ENCODE measurements around the gene ALX4. TPM values are rescaled to one million over a fixed set of nuclear protein-coding genes. Genes with fewer than 3 reads are reported as not detected.

ALX4 gene
- total and polyA plus RNA-seq, 2 donors: 0.05 to 0.14 TPM

GRCh38 chr11:44306918-44307244 lies 3.1 kb downstream of the ALX4 start:
- no peak overlapping the region for H3K27ac ChIP-seq (ENCODE audit: low read depth in 1 of 2, low read length in 1 of 2)
- no peak for DNase-seq (ENCODE audit: low read depth in 6 of 9, low spot score in 9 of 9)
- peaks cover 0 to 5% of the 10 kb centered on the region in 2 donors for H3K9me3 ChIP-seq (ENCODE audit: control insufficient read depth in 2 of 2, insufficient read depth in 1 of 2, low read length in 1 of 2)
- WGBS: 56% methylated on average over 7 of the region's 7 CpGs
- H3K4me3 ChIP-seq (ENCODE audit: low read length in 2 of 2): no peak overlapping the region
- peaks cover 81 to 100% of the 10 kb centered on the region in 2 donors for H3K27me3 ChIP-seq (ENCODE audit: control insufficient read depth in 2 of 2, insufficient read depth in 1 of 2, low read length in 1 of 2)
- H3K4me1 ChIP-seq (ENCODE audit: control insufficient read depth in 2 of 2, insufficient read depth in 2 of 2, low read length in 2 of 2): peaks cover 8 to 12% of the 10 kb centered on the region in 2 donors
- H3K36me3 ChIP-seq (ENCODE audit: control insufficient read depth in 2 of 2, insufficient read depth in 2 of 2, low read length in 1 of 2): no peaks in the 10 kb centered on the region

GRCh38 chr11:44306052-44306917 lies 3.7 kb downstream of the ALX4 start:
- H3K4me3 ChIP-seq (ENCODE audit: low read length in 2 of 2): peak overlapping the region; percentile 10 to 35
- no peaks in the 10 kb centered on the region for H3K36me3 ChIP-seq (ENCODE audit: control insufficient read depth in 2 of 2, insufficient read depth in 2 of 2, low read length in 1 of 2)
- DNase-seq (ENCODE audit: low read depth in 6 of 9, low spot score in 9 of 9): no peak
- peaks cover 80 to 100% of the 10 kb centered on the region in 2 donors for H3K27me3 ChIP-seq (ENCODE audit: control insufficient read depth in 2 of 2, insufficient read depth in 1 of 2, low read length in 1 of 2)
- H3K4me1 ChIP-seq (ENCODE audit: control insufficient read depth in 2 of 2, insufficient read depth in 2 of 2, low read length in 2 of 2): peaks cover 8 to 12% of the 10 kb centered on the region in 2 donors
- H3K9me3 ChIP-seq (ENCODE audit: control insufficient read depth in 2 of 2, insufficient read depth in 1 of 2, low read length in 1 of 2): peaks cover 0 to 5% of the 10 kb centered on the region in 2 donors
- 18% methylated on average over 38 of the region's 38 CpGs for WGBS
- no peak overlapping the region for H3K27ac ChIP-seq (ENCODE audit: low read depth in 1 of 2, low read length in 1 of 2)

GRCh38 chr11:44305470-44306051 lies 4.4 kb downstream of the ALX4 start:
- Histone ChIP-seq H3K36me3 (ENCODE audit: control insufficient read depth in 2 of 2, insufficient read depth in 2 of 2, low read length in 1 of 2) (no peaks in the 10 kb centered on the region), H3K9me3 (ENCODE audit: control insufficient read depth in 2 of 2, insufficient read depth in 1 of 2, low read length in 1 of 2) (peaks cover 0 to 5% of the 10 kb centered on the region in 2 donors), H3K4me3 (ENCODE audit: low read length in 2 of 2) (peak overlapping the region; percentile 10 to 35), H3K27me3 (ENCODE audit: control insufficient read depth in 2 of 2, insufficient read depth in 1 of 2, low read length in 1 of 2) (peaks cover 75 to 97% of the 10 kb centered on the region in 2 donors), H3K4me1 (ENCODE audit: control insufficient read depth in 2 of 2, insufficient read depth in 2 of 2, low read length in 2 of 2) (peaks cover 8 to 12% of the 10 kb centered on the region in 2 donors), H3K27ac (ENCODE audit: low read depth in 1 of 2, low read length in 1 of 2) (no peak overlapping the region)
- peak in 3 of 9 donors; percentile 13 to 37 (median 14) for DNase-seq (ENCODE audit: low read depth in 6 of 9, low spot score in 9 of 9)
- 1% methylated on average over 41 of the region's 41 CpGs for WGBS

- no peak for DNase-seq (ENCODE audit: low read depth in 6 of 9, low spot score in 9 of 9)
- Histone ChIP-seq H3K4me3 (ENCODE audit: low read length in 2 of 2) (peak overlapping the region in 1 of 2 donors; percentile 35), H3K36me3 (ENCODE audit: control insufficient read depth in 2 of 2, insufficient read depth in 2 of 2, low read length in 1 of 2) (no peaks in the 10 kb centered on the region), H3K4me1 (ENCODE audit: control insufficient read depth in 2 of 2, insufficient read depth in 2 of 2, low read length in 2 of 2) (peaks cover 8 to 12% of the 10 kb centered on the region in 2 donors), H3K27me3 (ENCODE audit: control insufficient read depth in 2 of 2, insufficient read depth in 1 of 2, low read length in 1 of 2) (peaks cover 70 to 97% of the 10 kb centered on the region in 2 donors), H3K9me3 (ENCODE audit: control insufficient read depth in 2 of 2, insufficient read depth in 1 of 2, low read length in 1 of 2) (peaks cover 0 to 5% of the 10 kb centered on the region in 2 donors), H3K27ac (ENCODE audit: low read depth in 1 of 2, low read length in 1 of 2) (no peak overlapping the region)
- WGBS: 5% methylated on average over 10 of the region's 10 CpGs
Measured at GRCh38 chr11:44305026-44305469, 4.9 kb downstream of the ALX4 start.

GRCh38 chr11:44304091-44305025 lies 5.6 kb downstream of the ALX4 start:
- 4% methylated on average over 71 of the region's 71 CpGs for WGBS
- Histone ChIP-seq H3K27ac (ENCODE audit: low read depth in 1 of 2, low read length in 1 of 2) (no peak overlapping the region), H3K9me3 (ENCODE audit: control insufficient read depth in 2 of 2, insufficient read depth in 1 of 2, low read length in 1 of 2) (peaks cover 0 to 3% of the 10 kb centered on the region in 2 donors), H3K4me1 (ENCODE audit: control insufficient read depth in 2 of 2, insufficient read depth in 2 of 2, low read length in 2 of 2) (peaks cover 8 to 12% of the 10 kb centered on the region in 2 donors), H3K36me3 (ENCODE audit: control insufficient read depth in 2 of 2, insufficient read depth in 2 of 2, low read length in 1 of 2) (no peaks in the 10 kb centered on the region), H3K4me3 (ENCODE audit: low read length in 2 of 2) (no peak overlapping the region), H3K27me3 (ENCODE audit: control insufficient read depth in 2 of 2, insufficient read depth in 1 of 2, low read length in 1 of 2) (peaks cover 63 to 93% of the 10 kb centered on the region in 2 donors)
- no peak for DNase-seq (ENCODE audit: low read depth in 6 of 9, low spot score in 9 of 9)

GRCh38 chr11:44303401-44303938 lies 6.5 kb downstream of the ALX4 start:
- Histone ChIP-seq H3K27ac (ENCODE audit: low read depth in 1 of 2, low read length in 1 of 2) (no peak overlapping the region), H3K4me3 (ENCODE audit: low read length in 2 of 2) (no peak overlapping the region), H3K27me3 (ENCODE audit: control insufficient read depth in 2 of 2, insufficient read depth in 1 of 2, low read length in 1 of 2) (peaks cover 55 to 86% of the 10 kb centered on the region in 2 donors), H3K9me3 (ENCODE audit: control insufficient read depth in 2 of 2, insufficient read depth in 1 of 2, low read length in 1 of 2) (no peaks in the 10 kb centered on the region), H3K4me1 (ENCODE audit: control insufficient read depth in 2 of 2, insufficient read depth in 2 of 2, low read length in 2 of 2) (peaks cover 8 to 12% of the 10 kb centered on the region in 2 donors), H3K36me3 (ENCODE audit: control insufficient read depth in 2 of 2, insufficient read depth in 2 of 2, low read length in 1 of 2) (no peaks in the 10 kb centered on the region)
- no peak for DNase-seq (ENCODE audit: low read depth in 6 of 9, low spot score in 9 of 9)
- WGBS: 9% methylated on average over 28 of the region's 28 CpGs

- no peak for DNase-seq (ENCODE audit: low read depth in 6 of 9, low spot score in 9 of 9)
- H3K27ac ChIP-seq (ENCODE audit: low read depth in 1 of 2, low read length in 1 of 2): no peak overlapping the region
- no peaks in the 10 kb centered on the region for H3K36me3 ChIP-seq (ENCODE audit: control insufficient read depth in 2 of 2, insufficient read depth in 2 of 2, low read length in 1 of 2)
- 83% methylated on average over 20 of the region's 20 CpGs for WGBS
- H3K4me1 ChIP-seq (ENCODE audit: control insufficient read depth in 2 of 2, insufficient read depth in 2 of 2, low read length in 2 of 2): peaks cover 8 to 12% of the 10 kb centered on the region in 2 donors
- H3K4me3 ChIP-seq (ENCODE audit: low read length in 2 of 2): no peak overlapping the region
- no peaks in the 10 kb centered on the region for H3K9me3 ChIP-seq (ENCODE audit: control insufficient read depth in 2 of 2, insufficient read depth in 1 of 2, low read length in 1 of 2)
- H3K27me3 ChIP-seq (ENCODE audit: control insufficient read depth in 2 of 2, insufficient read depth in 1 of 2, low read length in 1 of 2): peaks cover 38 to 72% of the 10 kb centered on the region in 2 donors
Measured at GRCh38 chr11:44301564-44302271, 8.2 kb downstream of the ALX4 start.

- Histone ChIP-seq H3K9me3 (ENCODE audit: control insufficient read depth in 2 of 2, insufficient read depth in 1 of 2, low read length in 1 of 2) (no peaks in the 10 kb centered on the region), H3K27ac (ENCODE audit: low read depth in 1 of 2, low read length in 1 of 2) (no peak overlapping the region), H3K4me1 (ENCODE audit: control insufficient read depth in 2 of 2, insufficient read depth in 2 of 2, low read length in 2 of 2) (peaks cover 5 to 12% of the 10 kb centered on the region in 2 donors), H3K27me3 (ENCODE audit: control insufficient read depth in 2 of 2, insufficient read depth in 1 of 2, low read length in 1 of 2) (peaks cover 31 to 65% of the 10 kb centered on the region in 2 donors), H3K36me3 (ENCODE audit: control insufficient read depth in 2 of 2, insufficient read depth in 2 of 2, low read length in 1 of 2) (no peaks in the 10 kb centered on the region), H3K4me3 (ENCODE audit: low read length in 2 of 2) (no peak overlapping the region)
- 91% methylated on average over 6 of the region's 6 CpGs for WGBS
- no peak for DNase-seq (ENCODE audit: low read depth in 6 of 9, low spot score in 9 of 9)
Measured at GRCh38 chr11:44300844-44301563, 8.9 kb downstream of the ALX4 start.
